T-cell (primary cell): Measurements from ENCODE around the gene DNAJC5. TPM values are rescaled to one million over a fixed set of nuclear protein-coding genes. Genes with fewer than 3 reads are reported as not detected.
A peak's percentile ranks its signal among the peaks of the same experiment; 100 is the strongest.

Source experiments
- ATAC-seq, 4 experiments: fragments of 200-7000 bp in 3 of 4; fragments of 150-1000 bp in 1 of 4; cut with Tn5 transposase; replicated peaks in 1 of 4; 1 replicate in 3 of 4; 2 replicates in 1 of 4; pipeline ENCODE4 v1.10.0; 2021; ENCODE audit warnings: moderate library complexity in 3 of 4, mild to moderate bottlenecking in 2 of 4, moderate number of reproducible peaks in 1 of 4
- CTCF ChIA-PET, 2 donors: fragments of 300-600 bp; sonication (Branson Sonifier 250); formaldehyde crosslinking; loops; one replicate each; lab custom pipeline; 2022; ENCODE audit warnings: antibody characterized with exemption in 2 of 2; lab: Charles Lee
- POLR2A ChIA-PET, 2 donors: fragments of 300-600 bp; sonication (Branson Sonifier 250); formaldehyde crosslinking; loops; one replicate each; lab custom pipeline; 2022; ENCODE audit warnings: antibody characterized with exemption in 2 of 2; lab: Charles Lee
- DNase-seq, 35 experiments: peaks; one replicate each; pipeline versions ENCODE4 v3.0.0 to v3.0.0-alpha.2; 2013 to 2023
- H3K27ac ChIP-seq: one replicate; pipeline ENCODE4 v1.5.1; 2013; ENCODE audit warnings: low read length
- H3K27me3 ChIP-seq, 2 experiments: replicated peaks in 1 of 2; 1 replicate in 1 of 2; 2 replicates in 1 of 2; pipeline versions ENCODE4 v1.6.1 to v1.7.0; 2013; ENCODE audit warnings: low read length in 1 of 2, mixed read lengths in 1 of 2; ENCODE audit not compliant: control insufficient read depth in 2 of 2, insufficient read depth in 2 of 2; ENCODE audit errors: extremely low read depth in 1 of 2
- H3K36me3 ChIP-seq, 2 donors: 1 replicate in 1 of 2; 2 replicates in 1 of 2; pipeline versions ENCODE4 v1.6.1 to v1.7.0; 2013; ENCODE audit warnings: low read length in 1 of 2; ENCODE audit not compliant: control insufficient read depth in 2 of 2, insufficient read depth in 1 of 2; ENCODE audit errors: extremely low read depth in 1 of 2
- H3K4me1 ChIP-seq, 2 experiments: 1 replicate in 1 of 2; 2 replicates in 1 of 2; pipeline versions ENCODE4 v1.6.1 to v1.7.0; 2013; ENCODE audit warnings: low read length in 2 of 2, mixed read lengths in 1 of 2; ENCODE audit not compliant: insufficient read depth in 2 of 2, control insufficient read depth in 1 of 2; ENCODE audit errors: extremely low read depth in 1 of 2
- H3K4me3 ChIP-seq, 2 donors: 1 replicate in 1 of 2; 2 replicates in 1 of 2; pipeline versions ENCODE4 v1.5.1 to v1.7.0; 2013; ENCODE audit warnings: mild to moderate bottlenecking in 2 of 2, low read length in 1 of 2, moderate library complexity in 1 of 2; ENCODE audit not compliant: control insufficient read depth in 1 of 2; ENCODE audit errors: extremely low read depth in 1 of 2
- H3K9me3 ChIP-seq: 2 replicates; pipeline ENCODE4 v1.7.0; 2013
- H3K27ac Mint-ChIP-seq, 2 donors: one replicate each; pipeline ENCODE4 v1.8.0; 2020 to 2021; ENCODE audit warnings: mild to moderate bottlenecking in 2 of 2, mixed read lengths in 2 of 2
- H3K27me3 Mint-ChIP-seq, 2 donors: one replicate each; pipeline ENCODE4 v1.8.0; 2021 to 2022; ENCODE audit warnings: mixed read lengths in 2 of 2
- H3K36me3 Mint-ChIP-seq: one replicate; pipeline ENCODE4 v1.8.0; 2021; ENCODE audit warnings: mixed read lengths
- H3K4me1 Mint-ChIP-seq, 3 donors: one replicate each; pipeline ENCODE4 v1.8.0; 2020 to 2022; ENCODE audit warnings: mixed read lengths in 3 of 3, mild to moderate bottlenecking in 1 of 3
- H3K4me3 Mint-ChIP-seq, 3 donors: one replicate each; pipeline ENCODE4 v1.8.0; 2020 to 2022; ENCODE audit warnings: mild to moderate bottlenecking in 3 of 3, mixed read lengths in 3 of 3, moderate library complexity in 3 of 3
- H3K9me3 Mint-ChIP-seq, 3 donors: one replicate each; pipeline ENCODE4 v1.8.0; 2020 to 2022; ENCODE audit warnings: mixed read lengths in 3 of 3
- WGBS: methylation state at CpG from one replicate; pipeline ENCODE4 v1.1.5; 2013; ENCODE audit warnings: missing lambda C conversion rate; ENCODE audit not compliant: insufficient coverage; 5-methylcytosine and 5-hydroxymethylcytosine counted together
- total RNA-seq, 35 experiments: library from RNA in 6 of 35; stranded (reverse) in 6 of 35; fragments of 120-200 nt in 1 of 35; gene quantifications; one replicate each; pipeline versions ENCODE4 v1.2.1 to v1.2.4 and lab custom pipeline; 2013 to 2026

Gene DNAJC5
- total RNA-seq, 5 donors from 2014 or later (not counting 1 experiment from before 2014, with no cell fraction given): 35.4 to 63.7 (median 54.9) TPM

GRCh38 chr20:63950701-63951397, 55.9 kb downstream of the DNAJC5 start:
- no peak for ATAC-seq
- peaks cover 3 to 5% of the 10 kb centered on the region in 2 donors for H3K36me3 ChIP-seq
- H3K4me3 Mint-ChIP-seq: no peak overlapping the region
- peaks cover 57 to 71% (median 58%) of the 10 kb centered on the region in 3 donors for H3K4me1 Mint-ChIP-seq
- no peaks in the 10 kb centered on the region for H3K27me3 Mint-ChIP-seq
- H3K9me3 ChIP-seq: no peaks in the 10 kb centered on the region
- H3K4me3 ChIP-seq: no peak overlapping the region
- WGBS: 94% methylated on average over 17 of the region's 20 CpGs
- no peak for DNase-seq
- H3K27ac Mint-ChIP-seq: peak overlapping the region in 1 of 2 donors; percentile 93
- H3K27me3 ChIP-seq: no peaks in the 10 kb centered on the region
- H3K27ac ChIP-seq: no peak overlapping the region
- POLR2A ChIA-PET: no interaction called here
- peaks cover 21 to 77% of the 10 kb centered on the region in 2 experiments for H3K4me1 ChIP-seq
- peaks cover under 1% of the 10 kb centered on the region for H3K36me3 Mint-ChIP-seq
- no peaks in the 10 kb centered on the region for H3K9me3 Mint-ChIP-seq
- CTCF ChIA-PET: no interaction called here

- ATAC-seq: no peak
- no peak overlapping the region for H3K4me3 ChIP-seq
- ChIA-PET CTCF (no interaction called here), POLR2A (no interaction called here)
- H3K9me3 ChIP-seq: no peaks in the 10 kb centered on the region
- no peaks in the 10 kb centered on the region for H3K36me3 Mint-ChIP-seq
- peaks cover 21 to 78% of the 10 kb centered on the region in 2 experiments for H3K4me1 ChIP-seq
- WGBS: 91% methylated on average over 13 of the region's 17 CpGs
- DNase-seq: no peak
- H3K27ac ChIP-seq: no peak overlapping the region
- no peak overlapping the region for H3K4me3 Mint-ChIP-seq
- peaks cover 3 to 5% of the 10 kb centered on the region in 2 donors for H3K36me3 ChIP-seq
- peaks cover 57 to 71% (median 59%) of the 10 kb centered on the region in 3 donors for H3K4me1 Mint-ChIP-seq
- no peaks in the 10 kb centered on the region for H3K27me3 ChIP-seq
- H3K9me3 Mint-ChIP-seq: no peaks in the 10 kb centered on the region
- H3K27me3 Mint-ChIP-seq: no peaks in the 10 kb centered on the region
- H3K27ac Mint-ChIP-seq: no peak overlapping the region
Observed at GRCh38 chr20:63951398-63952209, 56.7 kb downstream of the DNAJC5 start.

- no peaks in the 10 kb centered on the region for H3K27me3 ChIP-seq
- Mint-ChIP-seq H3K27me3 (no peaks in the 10 kb centered on the region), H3K9me3 (no peaks in the 10 kb centered on the region), H3K27ac (no peak overlapping the region), H3K4me1 (peaks cover 51 to 69% (median 57%) of the 10 kb centered on the region in 3 donors), H3K4me3 (no peak overlapping the region), H3K36me3 (no peaks in the 10 kb centered on the region)
- CTCF ChIA-PET: no interaction called here
- H3K9me3 ChIP-seq: no peaks in the 10 kb centered on the region
- peaks cover 3 to 5% of the 10 kb centered on the region in 2 donors for H3K36me3 ChIP-seq
- H3K4me3 ChIP-seq: no peak overlapping the region
- POLR2A ChIA-PET: no interaction called here
- no peak overlapping the region for H3K27ac ChIP-seq
- 95% methylated on average over 12 of the region's 15 CpGs for WGBS
- DNase-seq (no peak), ATAC-seq (no peak)
- H3K4me1 ChIP-seq: peaks cover 24 to 81% of the 10 kb centered on the region in 2 experiments
Observed at GRCh38 chr20:63952210-63952535, 57.2 kb downstream of the DNAJC5 start.

GRCh38 chr20:63952769-63953168, 57.8 kb downstream of the DNAJC5 start:
- Mint-ChIP-seq H3K36me3 (no peaks in the 10 kb centered on the region), H3K9me3 (no peaks in the 10 kb centered on the region), H3K27me3 (no peaks in the 10 kb centered on the region), H3K4me3 (no peak overlapping the region), H3K4me1 (peaks cover 47 to 68% (median 54%) of the 10 kb centered on the region in 3 donors), H3K27ac (peak overlapping the region; percentile 22 to 23)
- POLR2A ChIA-PET: no interaction called here
- H3K4me3 ChIP-seq: no peak overlapping the region
- H3K4me1 ChIP-seq: peaks cover 27 to 80% of the 10 kb centered on the region in 2 experiments
- CTCF ChIA-PET: no interaction called here
- no peaks in the 10 kb centered on the region for H3K9me3 ChIP-seq
- ATAC-seq: no peak
- 94% methylated on average over 14 of the region's 14 CpGs for WGBS
- no peak overlapping the region for H3K27ac ChIP-seq
- no peaks in the 10 kb centered on the region for H3K27me3 ChIP-seq
- H3K36me3 ChIP-seq: peaks cover 3 to 5% of the 10 kb centered on the region in 2 donors
- DNase-seq: no peak

- no peaks in the 10 kb centered on the region for H3K9me3 Mint-ChIP-seq
- peaks cover 17 to 72% of the 10 kb centered on the region in 2 experiments for H3K4me1 ChIP-seq
- H3K9me3 ChIP-seq: no peaks in the 10 kb centered on the region
- DNase-seq: no peak
- H3K27me3 Mint-ChIP-seq: no peaks in the 10 kb centered on the region
- H3K27ac ChIP-seq: no peak overlapping the region
- H3K27ac Mint-ChIP-seq: peak overlapping the region; percentile 55 to 80
- no peak for ATAC-seq
- WGBS: 78% methylated on average over 12 of the region's 13 CpGs
- no peaks in the 10 kb centered on the region for H3K27me3 ChIP-seq
- H3K36me3 ChIP-seq: peaks cover 3 to 5% of the 10 kb centered on the region in 2 donors
- H3K4me1 Mint-ChIP-seq: peaks cover 39 to 61% (median 46%) of the 10 kb centered on the region in 3 donors
- no peak overlapping the region for H3K4me3 ChIP-seq
- POLR2A ChIA-PET: no interaction called here
- peak overlapping the region; percentile 74 to 81 (median 75) for H3K4me3 Mint-ChIP-seq
- CTCF ChIA-PET: no interaction called here
- no peaks in the 10 kb centered on the region for H3K36me3 Mint-ChIP-seq
Observed at GRCh38 chr20:63953764-63954429, 59.0 kb downstream of the DNAJC5 start.

GRCh38 chr20:63955281-63955826, 60.4 kb downstream of the DNAJC5 start:
- H3K9me3 Mint-ChIP-seq: no peaks in the 10 kb centered on the region
- POLR2A ChIA-PET: no interaction called here
- 6% methylated on average over 26 of the region's 31 CpGs for WGBS

More at GRCh38 chr20:63955281-63955826, 60.4 kb downstream of the DNAJC5 start:
- Histone ChIP-seq H3K27ac (peak overlapping the region; percentile 39), H3K4me3 (peak overlapping the region; percentile 73 to 74), H3K27me3 (no peaks in the 10 kb centered on the region), H3K36me3 (peaks cover 5 to 10% of the 10 kb centered on the region in 2 donors), H3K9me3 (no peaks in the 10 kb centered on the region), H3K4me1 (peaks cover 11 to 59% of the 10 kb centered on the region in 2 experiments)
- Mint-ChIP-seq H3K36me3 (no peaks in the 10 kb centered on the region), H3K4me3 (peak overlapping the region; percentile 74 to 81 (median 75)), H3K27me3 (no peaks in the 10 kb centered on the region), H3K4me1 (peaks cover 27 to 49% (median 33%) of the 10 kb centered on the region in 3 donors), H3K27ac (peak overlapping the region; percentile 55 to 80)
- DNase-seq (peak in 8 of 35 experiments; percentile 16 to 57 (median 40)), ATAC-seq (peak; percentile 5 to 14 (median 8))
- CTCF ChIA-PET: interaction anchor here (0.5 to 1.2 kb wide), 3 partner anchors 59 to 313 kb away, joined by 3 to 7 read pairs (median 5); no protein-coding TSS in a partner anchor
